CD14-positive monocyte (primary cell): ENCODE measurements around the gene MUC16. TPM values are rescaled to one million over a fixed set of nuclear protein-coding genes. Genes with fewer than 3 reads are reported as not detected.

Source experiments
- DNase-seq, 3 donors: peaks; one replicate each; pipeline ENCODE4 v3.0.0-alpha.2; 2011 to 2022
- H2AFZ ChIP-seq: 2 replicates; pipeline ENCODE4 v1.6.0; 2012; ENCODE audit warnings: mild to moderate bottlenecking, low read depth, low read length, inconsistent platforms; ENCODE audit not compliant: insufficient read depth, poor library complexity, severe bottlenecking
- H3K27ac ChIP-seq, 2 donors: 1 replicate in 1 of 2; 2 replicates in 1 of 2; pipeline ENCODE4 v1.5.1; 2012 to 2013; ENCODE audit warnings: low read length in 2 of 2, control low read depth in 1 of 2, inconsistent platforms in 1 of 2, low read depth in 1 of 2, mild to moderate bottlenecking in 1 of 2
- H3K27me3 ChIP-seq, 2 donors: one replicate each; pipeline versions ENCODE4 v1.6.0 to v1.6.1; 2011 to 2013; ENCODE audit warnings: low read length in 2 of 2; ENCODE audit not compliant: control insufficient read depth in 2 of 2, insufficient read depth in 2 of 2
- H3K36me3 ChIP-seq, 2 donors: replicated peaks in 1 of 2; 1 replicate in 1 of 2; 2 replicates in 1 of 2; pipeline versions ENCODE4 v1.5.1 to v1.6.1; 2012 to 2013; ENCODE audit warnings: low read length in 2 of 2, control low read depth in 1 of 2, inconsistent platforms in 1 of 2, mild to moderate bottlenecking in 1 of 2; ENCODE audit not compliant: insufficient read depth in 2 of 2, control insufficient read depth in 1 of 2
- H3K4me1 ChIP-seq, 2 donors: 1 replicate in 1 of 2; 2 replicates in 1 of 2; pipeline versions ENCODE4 v1.5.1 to v1.6.1; 2012 to 2013; ENCODE audit warnings: low read length in 2 of 2, control low read depth in 1 of 2, inconsistent platforms in 1 of 2, mild to moderate bottlenecking in 1 of 2, moderate library complexity in 1 of 2; ENCODE audit not compliant: insufficient read depth in 2 of 2, control insufficient read depth in 1 of 2
- H3K4me2 ChIP-seq: replicated peaks from 2 replicates; pipeline ENCODE3; 2012; ENCODE audit warnings: low read length, moderate library complexity, mild to moderate bottlenecking; ENCODE audit not compliant: poor library complexity, severe bottlenecking; ENCODE audit errors: extremely low read depth
- H3K4me3 ChIP-seq, 3 experiments: fragments of 200-600 bp in 1 of 3; sonication (generic) in 1 of 3; replicated peaks in 1 of 3; 1 replicate in 2 of 3; 2 replicates in 1 of 3; pipeline ENCODE4 v1.5.1; 2011 to 2013; ENCODE audit warnings: low read length in 3 of 3, mild to moderate bottlenecking in 3 of 3, control low read depth in 2 of 3, low read depth in 2 of 3, inconsistent platforms in 1 of 3, moderate library complexity in 1 of 3
- H3K79me2 ChIP-seq: 2 replicates; pipeline ENCODE4 v1.6.0; 2012; ENCODE audit warnings: mild to moderate bottlenecking, control low read depth, inconsistent platforms, low read length, moderate library complexity; ENCODE audit not compliant: insufficient read depth
- H3K9ac ChIP-seq: 2 replicates; pipeline ENCODE4 v1.6.0; 2017; ENCODE audit warnings: low read length, mild to moderate bottlenecking; ENCODE audit not compliant: insufficient read depth, poor library complexity, severe bottlenecking
- H3K9me3 ChIP-seq, 2 donors: replicated peaks in 1 of 2; 1 replicate in 1 of 2; 2 replicates in 1 of 2; pipeline versions ENCODE4 v1.5.1 to v1.6.1; 2012 to 2013; ENCODE audit warnings: low read length in 2 of 2, control low read depth in 1 of 2; ENCODE audit not compliant: control insufficient read depth in 1 of 2, insufficient read depth in 1 of 2
- H4K20me1 ChIP-seq: 2 replicates; pipeline ENCODE4 v1.6.0; 2012; ENCODE audit warnings: mild to moderate bottlenecking, low read length, control low read depth, moderate library complexity; ENCODE audit not compliant: insufficient read depth
- H3K27ac Mint-ChIP-seq, 7 donors: one replicate each; pipeline ENCODE4 v1.8.0; 2020; ENCODE audit warnings: mild to moderate bottlenecking in 7 of 7, mixed read lengths in 7 of 7, moderate library complexity in 6 of 7, inconsistent platforms in 2 of 7
- H3K27me3 Mint-ChIP-seq, 3 donors: one replicate each; pipeline ENCODE4 v1.8.0; 2021 to 2022; ENCODE audit warnings: low read depth in 3 of 3, mild to moderate bottlenecking in 3 of 3, mixed read lengths in 3 of 3, moderate library complexity in 3 of 3, inconsistent platforms in 1 of 3
- H3K36me3 Mint-ChIP-seq, 2 donors: one replicate each; pipeline ENCODE4 v1.8.0; 2020; ENCODE audit warnings: mixed read lengths in 2 of 2, inconsistent platforms in 1 of 2, mild to moderate bottlenecking in 1 of 2
- H3K4me1 Mint-ChIP-seq: one replicate; pipeline ENCODE4 v1.8.0; 2020; ENCODE audit warnings: mild to moderate bottlenecking, mixed read lengths
- H3K4me3 Mint-ChIP-seq, 2 donors: one replicate each; pipeline ENCODE4 v1.8.0; 2020; ENCODE audit warnings: mild to moderate bottlenecking in 2 of 2, mixed read lengths in 2 of 2, moderate library complexity in 1 of 2
- H3K9me3 Mint-ChIP-seq, 7 donors: one replicate each; pipeline ENCODE4 v1.8.0; 2020 to 2022; ENCODE audit warnings: mixed read lengths in 7 of 7, mild to moderate bottlenecking in 6 of 7, moderate library complexity in 6 of 7, inconsistent platforms in 2 of 7
- CTCF ChIP-seq: fragments of 200-600 bp; IDR thresholded peaks from one replicate; pipeline ENCODE4 v1.8.0; 2022; ENCODE audit warnings: antibody characterized with exemption, mild to moderate bottlenecking
- WGBS: methylation state at CpG from one replicate; pipeline ENCODE4 v1.1.5; 2013; ENCODE audit warnings: missing lambda C conversion rate; ENCODE audit not compliant: insufficient coverage; 5-methylcytosine and 5-hydroxymethylcytosine counted together
- intact Hi-C, 2 donors: fragments of 100-400 bp; cut with micrococcal nuclease; formaldehyde crosslinking; loops; one replicate each; pipeline versions ENCODE4 v1.15.0 to v1.15.1; 2023
- polyA minus RNA-seq: library from RNA; depleted of rRNA, polyadenylated mRNA; stranded (reverse); fragments of >200 nt; gene quantifications from 2 replicates; pipeline ENCODE4 v1.2.3, GENCODE V29; 2012
- polyA plus RNA-seq, 3 donors: library from polyadenylated mRNA; depleted of rRNA in 1 of 3; unstranded in 2 of 3; stranded (reverse) in 1 of 3; fragments of 300-500 nt in 2 of 3; fragments of >200 nt in 1 of 3; fragmentation: Illumina TruSeq in 2 of 3; gene quantifications; 1 replicate in 2 of 3; 2 replicates in 1 of 3; pipeline ENCODE4 v1.2.3, GENCODE V29; 2012 to 2021
- total RNA-seq, 12 experiments: library from RNA in 1 of 12; stranded (reverse) in 1 of 12; fragments of 120-200 nt in 1 of 12; gene quantifications; one replicate each; pipeline ENCODE4 v1.2.4 and lab custom pipeline; 2013 to 2026; ENCODE audit warnings: mixed read lengths in 6 of 12, inconsistent platforms in 1 of 12

Gene MUC16
- not detected for total RNA-seq (2013)
- polyA plus RNA-seq (not detected), polyA minus RNA-seq (under 0.01 TPM in 2 replicates), total RNA-seq (lab: John Stamatoyannopoulos, UW) (0 to 9.2 (median 0.31) reads per million in 11 experiments)

GRCh38 chr19:9009935-9010651 lies at the start of gene MUC16:
TSS of gene MUC16 (minus strand) at chr19:9010409.
- Histone ChIP-seq H4K20me1 (no peaks in the 10 kb centered on the region), H3K4me1 (no peaks in the 10 kb centered on the region), H3K4me3 (no peak within 1 kb of the TSS), H3K79me2 (no peaks in the 10 kb centered on the region), H3K9ac (no peak within 1 kb of the TSS), H3K36me3 (no peaks in the 10 kb centered on the region), H3K9me3 (no peaks in the 10 kb centered on the region), H3K27me3 (no peaks in the 10 kb centered on the region), H3K27ac (no peak within 1 kb of the TSS), H2AFZ (no peak within 1 kb of the TSS), H3K4me2 (no peak within 1 kb of the TSS)
- Mint-ChIP-seq H3K36me3 (no peaks in the 10 kb centered on the region), H3K4me1 (no peaks in the 10 kb centered on the region), H3K27me3 (peaks cover 0 to 2% (median 2%) of the 10 kb centered on the region in 3 donors), H3K27ac (peak within 1 kb of the TSS in 2 of 7 donors; percentile 36 to 41), H3K4me3 (no peak within 1 kb of the TSS), H3K9me3 (peaks cover 0 to 4% (median 0%) of the 10 kb centered on the region in 7 donors)
- no peak for TF ChIP-seq CTCF
- WGBS: 74% methylated on average over 16 of the region's 20 CpGs
- intact Hi-C loops: no loop called here
- no peak for DNase-seq

- Histone ChIP-seq H3K9me3 (no peaks in the 10 kb centered on the region), H3K36me3 (no peaks in the 10 kb centered on the region), H3K9ac (no peak overlapping the region), H3K27me3 (no peaks in the 10 kb centered on the region), H3K4me1 (peaks cover 0 to 2% of the 10 kb centered on the region in 2 donors), H4K20me1 (no peaks in the 10 kb centered on the region), H3K4me3 (no peak overlapping the region), H2AFZ (no peak overlapping the region), H3K4me2 (no peak overlapping the region), H3K79me2 (no peaks in the 10 kb centered on the region), H3K27ac (no peak overlapping the region)
- 60% methylated on average over 2 of the region's 12 CpGs for WGBS
- H3K4me3 Mint-ChIP-seq: no peak overlapping the region
- intact Hi-C loops: no loop called here
- no peaks in the 10 kb centered on the region for H3K9me3 Mint-ChIP-seq
- H3K27me3 Mint-ChIP-seq: peaks cover 0 to 4% (median 3%) of the 10 kb centered on the region in 3 donors
- peak in 2 of 3 donors; percentile 3 to 65 for DNase-seq
- H3K27ac Mint-ChIP-seq: peak overlapping the region in 5 of 7 donors; percentile 18 to 74 (median 72)
- peaks cover 9% of the 10 kb centered on the region for H3K4me1 Mint-ChIP-seq
- H3K36me3 Mint-ChIP-seq: no peaks in the 10 kb centered on the region
- TF ChIP-seq CTCF: no peak
Observed at GRCh38 chr19:9058905-9059667, 48.9 kb upstream of the MUC16 start.
